ENCODE results near the gene GPRC5A. TPM values are rescaled to one million over a fixed set of nuclear protein-coding genes. Genes with fewer than 3 reads are reported as not detected.

GPRC5A gene
- total RNA-seq, 1 experiment from 2014 or later: 468 TPM

DNA sequence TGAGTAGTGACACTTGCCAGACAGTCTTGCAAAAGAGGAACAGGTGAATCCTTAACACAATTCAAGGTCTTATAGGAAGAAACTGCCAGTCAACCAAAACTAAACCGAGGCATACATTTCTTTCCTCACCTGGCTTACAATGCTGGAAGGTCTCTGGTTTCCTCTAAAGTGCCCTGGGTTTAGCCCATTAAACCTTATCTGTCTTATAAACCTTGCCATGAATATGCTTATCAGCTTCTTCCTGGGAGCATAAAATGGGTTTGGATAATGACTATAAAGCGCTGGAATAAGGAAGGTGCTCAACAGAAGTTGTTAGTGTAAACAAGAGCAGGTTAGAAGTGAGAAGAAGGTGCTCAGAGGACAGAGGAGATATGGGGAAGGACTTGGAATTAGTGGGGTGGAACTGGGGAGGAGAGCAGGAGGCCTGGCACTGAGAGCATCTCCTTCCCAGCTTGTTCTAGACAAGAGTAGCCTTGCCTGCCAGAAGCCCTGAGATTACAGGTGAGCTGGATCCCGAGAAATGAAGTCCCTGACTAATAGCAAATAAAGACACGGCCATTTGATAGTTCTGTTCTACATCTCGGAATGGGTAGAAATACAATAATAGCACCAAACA lies 14.1 kb upstream of the GPRC5A start:
- Histone ChIP-seq H3K9me3 (ENCODE audit: insufficient read depth, low read depth) (no peaks in the 10 kb centered on the region), H2AFZ (no peak overlapping the region), H3K27me3 (ENCODE audit: insufficient read depth, low read depth) (no peaks in the 10 kb centered on the region), H3K4me2 (peak overlapping the region; percentile 48), H3K4me1 (replicated peaks; ENCODE audit: insufficient read depth) (peaks cover 76% of the 10 kb centered on the region), H4K20me1 (ENCODE audit: insufficient read depth) (no peaks in the 10 kb centered on the region), H3K79me2 (ENCODE audit: low read depth) (peaks cover 17% of the 10 kb centered on the region; the same call in 1 of the 2 replicates), H3F3A (ENCODE audit: insufficient read depth, low read depth) (peaks cover 69% of the 10 kb centered on the region), H3K4me3 (no peak overlapping the region), H3K27ac (peak overlapping the region; percentile 45), H3K9me2 (ENCODE audit: insufficient read depth) (no peaks in the 10 kb centered on the region), H3K36me3 (ENCODE audit: low read depth) (0 out of 2 replicates have a peak, but pooled peaks cover 6% of the 10 kb centered on the region)
- CTCF ChIA-PET: interaction anchor here (1.1 kb wide), 1 partner anchor 40 kb away, joined by 3 read pairs; no protein-coding TSS in a partner anchor
- POLR2A ChIA-PET (ENCODE audit: unreplicated experiment): interaction anchor here (0.5 to 0.9 kb wide), 3 partner anchors 14 to 39 kb away, joined by 3 to 7 read pairs (median 4); partner anchors contain the start of gene GPRC5A
- TF ChIP-seq EZH2 (IDR thresholded peaks at IDR 0.05; ENCODE audit: low read depth): no peak
- TF ChIP-seq, protein P1, sequence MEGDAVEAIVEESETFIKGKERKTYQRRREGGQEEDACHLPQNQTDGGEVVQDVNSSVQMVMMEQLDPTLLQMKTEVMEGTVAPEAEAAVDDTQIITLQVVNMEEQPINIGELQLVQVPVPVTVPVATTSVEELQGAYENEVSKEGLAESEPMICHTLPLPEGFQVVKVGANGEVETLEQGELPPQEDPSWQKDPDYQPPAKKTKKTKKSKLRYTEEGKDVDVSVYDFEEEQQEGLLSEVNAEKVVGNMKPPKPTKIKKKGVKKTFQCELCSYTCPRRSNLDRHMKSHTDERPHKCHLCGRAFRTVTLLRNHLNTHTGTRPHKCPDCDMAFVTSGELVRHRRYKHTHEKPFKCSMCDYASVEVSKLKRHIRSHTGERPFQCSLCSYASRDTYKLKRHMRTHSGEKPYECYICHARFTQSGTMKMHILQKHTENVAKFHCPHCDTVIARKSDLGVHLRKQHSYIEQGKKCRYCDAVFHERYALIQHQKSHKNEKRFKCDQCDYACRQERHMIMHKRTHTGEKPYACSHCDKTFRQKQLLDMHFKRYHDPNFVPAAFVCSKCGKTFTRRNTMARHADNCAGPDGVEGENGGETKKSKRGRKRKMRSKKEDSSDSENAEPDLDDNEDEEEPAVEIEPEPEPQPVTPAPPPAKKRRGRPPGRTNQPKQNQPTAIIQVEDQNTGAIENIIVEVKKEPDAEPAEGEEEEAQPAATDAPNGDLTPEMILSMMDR (conservative IDR thresholded peaks at IDR 0.05): no peak
- intact Hi-C loops (cut with micrococcal nuclease; ENCODE audit: unreplicated experiment): no loop called here
- BruUV-seq (replicated peaks): no TSS peak
- DNase-seq: no peak

DNA sequence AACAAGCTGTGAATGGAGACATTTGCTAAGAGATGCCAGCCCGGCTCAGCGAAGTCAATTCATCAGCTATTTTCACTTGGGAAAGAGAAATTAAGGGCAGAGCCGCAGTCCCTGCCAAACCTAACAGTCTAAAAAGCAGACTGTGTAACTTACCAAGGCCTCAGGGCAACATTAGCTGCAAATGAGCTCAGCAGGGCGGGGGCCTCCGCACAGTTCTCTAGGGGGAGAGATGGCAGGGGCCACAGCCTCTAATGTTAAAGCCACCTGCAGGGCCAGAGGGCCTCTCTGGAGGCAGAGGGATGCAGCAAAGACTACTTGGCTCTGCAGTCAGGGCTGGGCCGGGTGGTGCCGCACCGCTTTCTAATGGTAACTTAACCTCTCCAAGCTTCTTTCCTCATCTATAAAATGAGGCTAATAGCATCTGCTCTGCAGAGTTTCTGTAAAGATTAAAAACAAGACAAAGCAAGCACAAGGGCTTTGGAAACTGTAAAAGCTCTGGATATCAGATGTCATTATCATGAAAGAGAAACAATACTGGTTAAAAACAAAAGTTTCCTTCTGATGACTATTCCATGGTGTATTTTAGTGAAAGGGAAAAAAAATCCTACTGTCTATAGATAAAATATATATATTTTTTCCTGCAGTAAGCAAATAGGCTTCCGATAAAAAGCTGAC lies 13.4 kb upstream of the GPRC5A start:
- H3F3A ChIP-seq (ENCODE audit: insufficient read depth, low read depth): peaks cover 71% of the 10 kb centered on the region
- no peak for DNase-seq
- intact Hi-C loops (cut with micrococcal nuclease; ENCODE audit: unreplicated experiment): no loop called here
- H3K27me3 ChIP-seq (ENCODE audit: insufficient read depth, low read depth): no peaks in the 10 kb centered on the region
- H3K4me1 ChIP-seq (replicated peaks; ENCODE audit: insufficient read depth): peaks cover 78% of the 10 kb centered on the region
- no TSS peak for BruUV-seq (replicated peaks)
- peak overlapping the region; percentile 45 for H3K27ac ChIP-seq
- no peaks in the 10 kb centered on the region for H3K9me2 ChIP-seq (ENCODE audit: insufficient read depth)
- TF ChIP-seq, protein P1 (conservative IDR thresholded peaks at IDR 0.05): no peak
- TF ChIP-seq EZH2 (IDR thresholded peaks at IDR 0.05; ENCODE audit: low read depth): no peak
- peaks cover 23% of the 10 kb centered on the region; the same call in 1 of the 2 replicates for H3K79me2 ChIP-seq (ENCODE audit: low read depth)
- CTCF ChIA-PET: interaction anchor here (1.1 kb wide), 1 partner anchor 41 kb away, joined by 3 read pairs; no protein-coding TSS in a partner anchor
- 0 out of 2 replicates have a peak, but pooled peaks cover 6% of the 10 kb centered on the region for H3K36me3 ChIP-seq (ENCODE audit: low read depth)
- peak overlapping the region; percentile 48 for H3K4me2 ChIP-seq
- H3K9me3 ChIP-seq (ENCODE audit: insufficient read depth, low read depth): no peaks in the 10 kb centered on the region
- H4K20me1 ChIP-seq (ENCODE audit: insufficient read depth): no peaks in the 10 kb centered on the region
- H3K4me3 ChIP-seq: no peak overlapping the region
- no peak overlapping the region for H2AFZ ChIP-seq
- POLR2A ChIA-PET (ENCODE audit: unreplicated experiment): interaction anchor here (0.5 to 0.9 kb wide), 5 partner anchors 13 to 295 kb away, joined by 3 to 7 read pairs (median 4); partner anchors contain the start of gene GPRC5A

DNA sequence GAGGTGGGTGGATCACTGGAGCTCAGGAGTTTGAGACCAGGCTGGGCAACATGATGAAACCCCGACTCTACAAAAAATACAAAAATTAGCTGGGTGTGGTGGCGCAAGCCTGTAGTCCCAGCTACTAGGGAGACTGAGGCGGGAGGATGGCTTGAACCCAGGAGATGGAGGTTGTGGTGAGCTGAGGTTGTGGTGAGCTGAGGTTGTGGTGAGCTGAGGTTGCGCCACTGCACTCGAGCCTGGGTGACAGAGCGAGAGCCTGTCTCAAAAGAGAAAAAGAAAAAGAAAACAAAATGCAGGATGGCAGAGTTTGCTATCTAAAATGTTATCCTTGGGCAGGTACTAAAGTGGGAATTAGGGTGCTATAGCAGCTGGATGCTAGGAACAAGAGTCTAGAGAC lies 10.8 kb upstream of the GPRC5A start:
- no peaks in the 10 kb centered on the region for H3K27me3 ChIP-seq (ENCODE audit: insufficient read depth, low read depth)
- H4K20me1 ChIP-seq (ENCODE audit: insufficient read depth): no peaks in the 10 kb centered on the region
- H3K79me2 ChIP-seq (ENCODE audit: low read depth): peaks cover 23% of the 10 kb centered on the region; the same call in 1 of the 2 replicates
- TF ChIP-seq EZH2 (IDR thresholded peaks at IDR 0.05; ENCODE audit: low read depth): no peak
- TF ChIP-seq, protein P1 (conservative IDR thresholded peaks at IDR 0.05): no peak
- POLR2A ChIA-PET (ENCODE audit: unreplicated experiment): interaction anchor here (1.7 kb wide), 1 partner anchor 11 kb away, joined by 55 read pairs; the partner anchor contains the start of gene GPRC5A
- CTCF ChIA-PET: interaction anchor here (0.6 to 1.1 kb wide), 3 partner anchors 44 to 548 kb away, joined by 3 to 4 read pairs (median 3); no protein-coding TSS in a partner anchor
- peaks cover 75% of the 10 kb centered on the region for H3K4me1 ChIP-seq (replicated peaks; ENCODE audit: insufficient read depth)
- no peaks in the 10 kb centered on the region for H3K9me3 ChIP-seq (ENCODE audit: insufficient read depth, low read depth)
- H2AFZ ChIP-seq: no peak overlapping the region
- H3K27ac ChIP-seq: no peak overlapping the region
- intact Hi-C loops (cut with micrococcal nuclease; ENCODE audit: unreplicated experiment): no loop called here
- no peak overlapping the region for H3K4me3 ChIP-seq
- no peak overlapping the region for H3K4me2 ChIP-seq
- DNase-seq: no peak
- BruUV-seq (replicated peaks): no TSS peak
- H3K36me3 ChIP-seq (ENCODE audit: low read depth): no peaks in the 10 kb centered on the region
- peaks cover 71% of the 10 kb centered on the region for H3F3A ChIP-seq (ENCODE audit: insufficient read depth, low read depth)
- no peaks in the 10 kb centered on the region for H3K9me2 ChIP-seq (ENCODE audit: insufficient read depth)
